ENCODE measurements around the gene SPAG9. TPM values are rescaled to one million over a fixed set of nuclear protein-coding genes. Genes with fewer than 3 reads are reported as not detected.
"Not testable (repeated sequence)": the region's sequence is repeated elsewhere in the genome, so short reads cannot be mapped to it uniquely, and the experiment has no call there.

Gene SPAG9
- total and polyA plus RNA-seq, 10 donors, result 10.7 to 94.6 (median 78.3) TPM

DNA sequence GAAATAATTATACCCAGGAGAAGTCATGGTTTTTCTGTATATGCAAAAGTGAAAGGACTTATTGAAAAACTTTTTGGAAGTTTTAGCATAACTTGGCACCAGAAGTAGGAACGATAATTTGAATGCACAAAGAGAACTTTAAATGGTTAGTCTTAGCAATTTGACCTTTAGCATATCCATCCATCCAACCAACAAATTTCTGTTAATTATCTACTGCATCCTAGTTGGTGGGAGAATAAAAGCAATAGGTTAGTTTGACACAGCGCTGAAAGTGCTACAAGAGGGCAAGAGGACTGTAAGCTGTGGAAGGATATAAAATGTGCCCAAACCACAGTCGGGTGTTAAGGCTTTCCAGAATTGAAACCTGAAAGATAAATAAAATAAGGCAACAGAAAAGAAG lies 17.6 kb downstream of the SPAG9 start:
- TF ChIP-seq POLR2A (IDR thresholded peaks at IDR 0.05) (no peak), POLR2AphosphoS5 (IDR thresholded peaks at IDR 0.05) (no peak)
- TF ChIP-seq, protein P1, sequence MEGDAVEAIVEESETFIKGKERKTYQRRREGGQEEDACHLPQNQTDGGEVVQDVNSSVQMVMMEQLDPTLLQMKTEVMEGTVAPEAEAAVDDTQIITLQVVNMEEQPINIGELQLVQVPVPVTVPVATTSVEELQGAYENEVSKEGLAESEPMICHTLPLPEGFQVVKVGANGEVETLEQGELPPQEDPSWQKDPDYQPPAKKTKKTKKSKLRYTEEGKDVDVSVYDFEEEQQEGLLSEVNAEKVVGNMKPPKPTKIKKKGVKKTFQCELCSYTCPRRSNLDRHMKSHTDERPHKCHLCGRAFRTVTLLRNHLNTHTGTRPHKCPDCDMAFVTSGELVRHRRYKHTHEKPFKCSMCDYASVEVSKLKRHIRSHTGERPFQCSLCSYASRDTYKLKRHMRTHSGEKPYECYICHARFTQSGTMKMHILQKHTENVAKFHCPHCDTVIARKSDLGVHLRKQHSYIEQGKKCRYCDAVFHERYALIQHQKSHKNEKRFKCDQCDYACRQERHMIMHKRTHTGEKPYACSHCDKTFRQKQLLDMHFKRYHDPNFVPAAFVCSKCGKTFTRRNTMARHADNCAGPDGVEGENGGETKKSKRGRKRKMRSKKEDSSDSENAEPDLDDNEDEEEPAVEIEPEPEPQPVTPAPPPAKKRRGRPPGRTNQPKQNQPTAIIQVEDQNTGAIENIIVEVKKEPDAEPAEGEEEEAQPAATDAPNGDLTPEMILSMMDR (IDR thresholded peaks at IDR 0.05 in 8 of 11, conservative IDR thresholded peaks at IDR 0.05 in 3 of 11), result no peak
- H3K27ac ChIP-seq, result peak overlapping the region in 1 of 8 donors; percentile 30
- WGBS, 5 donors, result 77 to 86% (median 79%) methylated on average over 3 of the region's 3 CpGs
- H3K27me3 ChIP-seq (replicated peaks in 1 of 7), result no peaks in the 10 kb centered on the region
- intact Hi-C loops (cut with DNase I; ENCODE audit: low total_unique reads), result no loop called here
- H3K9me3 ChIP-seq, result no peaks in the 10 kb centered on the region
- H3K36me3 ChIP-seq, result peaks cover 0 to 21% (median 0%) of the 10 kb centered on the region in 6 donors
- DNase-seq, result no peak
- H3K4me1 ChIP-seq, result peaks cover 0 to 71% (median 22%) of the 10 kb centered on the region in 6 donors
- no peak overlapping the region for H3K4me3 ChIP-seq

- Histone ChIP-seq H3K4me3 (no peak overlapping the region), H3K36me3 (peaks cover 0 to 30% (median 0%) of the 10 kb centered on the region in 6 donors), H3K27me3 (replicated peaks in 1 of 7) (no peaks in the 10 kb centered on the region), H3K27ac (no peak overlapping the region), H3K9me3 (no peaks in the 10 kb centered on the region), H3K4me1 (peaks cover 9 to 71% (median 28%) of the 10 kb centered on the region in 6 donors)
- intact Hi-C loops (cut with DNase I; ENCODE audit: low total_unique reads), result no loop called here
- DNase-seq, result no peak
- TF ChIP-seq POLR2AphosphoS5 (IDR thresholded peaks at IDR 0.05) (no peak), POLR2A (IDR thresholded peaks at IDR 0.05) (no peak)
- TF ChIP-seq, protein P1 (IDR thresholded peaks at IDR 0.05 in 8 of 11, conservative IDR thresholded peaks at IDR 0.05 in 3 of 11), result no peak
- WGBS, 5 donors, result 64 to 76% (median 67%) methylated on average over 4 of the region's 4 CpGs
These were observed 22.8 kb downstream of the SPAG9 start for GRCh38 chr17:51097708-51098446.

DNA sequence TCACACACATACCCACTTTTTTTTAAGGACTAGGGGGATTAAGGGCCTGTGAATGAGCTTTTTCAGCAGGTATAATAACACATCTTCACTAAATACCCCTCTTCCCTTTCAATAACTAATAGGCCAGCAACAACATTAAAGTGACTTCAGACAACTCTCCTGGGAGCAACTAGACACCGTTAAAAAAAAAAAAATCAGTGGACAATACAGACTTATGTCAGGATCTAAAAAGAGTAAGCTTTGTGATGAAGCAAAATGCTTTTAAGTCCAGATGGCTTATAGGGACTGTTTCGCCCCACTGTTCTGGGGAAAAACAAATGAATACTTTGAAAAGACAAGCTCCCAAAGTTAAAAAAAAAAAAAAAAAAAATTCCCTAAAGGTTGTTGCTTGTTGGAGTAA lies 29.0 kb downstream of the SPAG9 start:
- Histone ChIP-seq H3K4me3 (no peak overlapping the region), H3K27me3 (replicated peaks in 1 of 7) (no peaks in the 10 kb centered on the region), H3K4me1 (peaks cover 9 to 80% (median 39%) of the 10 kb centered on the region in 6 donors), H3K27ac (no peak overlapping the region), H3K36me3 (peaks cover 0 to 5% (median 0%) of the 10 kb centered on the region in 6 donors), H3K9me3 (no peaks in the 10 kb centered on the region)
- intact Hi-C loops (cut with DNase I; ENCODE audit: low total_unique reads), result no loop called here
- TF ChIP-seq, protein P1 (IDR thresholded peaks at IDR 0.05 in 8 of 11, conservative IDR thresholded peaks at IDR 0.05 in 3 of 11), result no peak
- TF ChIP-seq POLR2AphosphoS5 (IDR thresholded peaks at IDR 0.05), result no peak
- no peak for TF ChIP-seq POLR2A (IDR thresholded peaks at IDR 0.05)
- DNase-seq, result no peak
- 74 to 80% (median 78%) methylated on average over 2 of the region's 2 CpGs for WGBS, 5 donors

GRCh38 chr17:51088868-51089267 lies 31.8 kb downstream of the SPAG9 start:
- Histone ChIP-seq H3K4me1 (peaks cover 0 to 90% (median 30%) of the 10 kb centered on the region in 6 donors), H3K27ac (peak overlapping the region in 7 of 8 donors; percentile 57 to 92 (median 82)), H3K4me3 (peak overlapping the region in 1 of 8 donors; percentile 38)
- peak; percentile 24 to 58 (median 24) for TF ChIP-seq POLR2AphosphoS5 (IDR thresholded peaks at IDR 0.05)
- intact Hi-C loops (cut with DNase I; ENCODE audit: low total_unique reads); H3K9me3 ChIP-seq; H3K27me3 ChIP-seq (replicated peaks in 1 of 7); H3K36me3 ChIP-seq: not testable (repeated sequence)
- peak; percentile 88 for DNase-seq
- 55 to 87% (median 72%) methylated on average over 10 of the region's 10 CpGs for WGBS, 5 donors
